Transverse colon (tissue), 4 donors: ENCODE data around the gene LRBA.

Experiments used
- EP300 ChIP-seq: sonication (generic); formaldehyde crosslinking; IDR thresholded peaks from one replicate; pipeline ENCODE4 v1.6.1; 2017; ENCODE audit warnings: antibody characterized with exemption, low read depth
- POLR2A ChIP-seq: fragments of 450-650 bp; IDR thresholded peaks from one replicate; pipeline ENCODE4 v1.6.1; 2016; ENCODE audit warnings: antibody characterized with exemption, mild to moderate bottlenecking, moderate library complexity
- POLR2AphosphoS5 ChIP-seq, 3 donors: sonication (generic); formaldehyde crosslinking; IDR thresholded peaks; one replicate each; pipeline ENCODE4 v1.6.1; 2016; ENCODE audit warnings: antibody characterized with exemption in 3 of 3
- TF ChIP-seq, protein P1 (sequence below), 5 experiments: fragments of 200-600 bp in 3 of 5; fragments of 450-650 bp in 2 of 5; sonication (generic) in 3 of 5; IDR thresholded peaks; 1 replicate in 2 of 5; 2 replicates in 3 of 5; pipeline ENCODE4 v1.5.1; 2016 to 2017; ENCODE audit warnings: antibody characterized with exemption in 5 of 5, inconsistent platforms in 3 of 5, mild to moderate bottlenecking in 2 of 5, moderate library complexity in 1 of 5

DNA sequence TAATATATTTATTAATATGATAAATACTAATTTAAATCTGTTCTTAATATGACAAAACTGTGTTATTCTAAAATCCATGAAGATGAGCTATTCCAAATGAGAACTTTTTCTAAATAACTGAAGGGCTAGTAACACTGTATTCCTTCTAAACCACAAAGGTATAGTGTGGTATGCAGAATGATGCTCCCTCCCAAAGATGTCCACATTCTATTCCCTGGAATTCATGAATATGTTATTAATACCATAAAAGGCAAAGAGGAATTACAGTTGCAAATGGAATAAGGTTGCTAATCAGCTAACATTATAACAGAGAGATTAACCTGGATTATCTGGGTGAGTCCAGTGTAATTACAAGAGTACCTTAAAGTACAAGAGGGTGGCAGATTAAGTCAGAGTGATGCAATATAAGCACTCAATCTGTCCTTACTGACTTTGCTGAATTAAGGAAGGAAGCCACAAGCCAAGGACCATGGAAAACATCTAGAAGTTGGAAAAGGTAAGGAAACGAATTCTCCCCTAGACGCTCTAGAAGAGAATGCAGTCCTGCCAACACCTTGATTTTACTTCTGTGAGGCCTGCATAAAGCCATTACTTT lies 453.8 kb downstream of the LRBA start:
- TF ChIP-seq POLR2A (no peak), EP300 (no peak), POLR2AphosphoS5 (IDR thresholded peaks at IDR 0.05) (no peak)
- TF ChIP-seq, protein P1, sequence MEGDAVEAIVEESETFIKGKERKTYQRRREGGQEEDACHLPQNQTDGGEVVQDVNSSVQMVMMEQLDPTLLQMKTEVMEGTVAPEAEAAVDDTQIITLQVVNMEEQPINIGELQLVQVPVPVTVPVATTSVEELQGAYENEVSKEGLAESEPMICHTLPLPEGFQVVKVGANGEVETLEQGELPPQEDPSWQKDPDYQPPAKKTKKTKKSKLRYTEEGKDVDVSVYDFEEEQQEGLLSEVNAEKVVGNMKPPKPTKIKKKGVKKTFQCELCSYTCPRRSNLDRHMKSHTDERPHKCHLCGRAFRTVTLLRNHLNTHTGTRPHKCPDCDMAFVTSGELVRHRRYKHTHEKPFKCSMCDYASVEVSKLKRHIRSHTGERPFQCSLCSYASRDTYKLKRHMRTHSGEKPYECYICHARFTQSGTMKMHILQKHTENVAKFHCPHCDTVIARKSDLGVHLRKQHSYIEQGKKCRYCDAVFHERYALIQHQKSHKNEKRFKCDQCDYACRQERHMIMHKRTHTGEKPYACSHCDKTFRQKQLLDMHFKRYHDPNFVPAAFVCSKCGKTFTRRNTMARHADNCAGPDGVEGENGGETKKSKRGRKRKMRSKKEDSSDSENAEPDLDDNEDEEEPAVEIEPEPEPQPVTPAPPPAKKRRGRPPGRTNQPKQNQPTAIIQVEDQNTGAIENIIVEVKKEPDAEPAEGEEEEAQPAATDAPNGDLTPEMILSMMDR (IDR thresholded peaks at IDR 0.05): no peak
